PFSK-1 (cell line): Measurements from ENCODE around the gene PLEK.

Experiments
- FOXP2 ChIP-seq: optimal IDR thresholded peaks from 2 replicates; pipeline ENCODE3; 2011; ENCODE audit warnings: borderline replicate concordance, control low read depth, inconsistent platforms; ENCODE audit not compliant: insufficient read depth; ENCODE audit errors: extremely low read length, extremely low read depth
- POLR2AphosphoS5 ChIP-seq: IDR thresholded peaks from 2 replicates; pipeline ENCODE4 v1.6.1; 2012; ENCODE audit warnings: low read depth, mild to moderate bottlenecking, control low read depth, low read length, moderate library complexity
- REST ChIP-seq, 2 experiments: IDR thresholded peaks; 2 replicates each; pipeline versions ENCODE4 v1.6.1 to v1.8.0; 2011 to 2012; ENCODE audit warnings: low read depth in 2 of 2, low read length in 2 of 2, control low read depth in 1 of 2, inconsistent platforms in 1 of 2, mild to moderate bottlenecking in 1 of 2, moderate library complexity in 1 of 2; ENCODE audit not compliant: insufficient read depth in 1 of 2
- SIN3A ChIP-seq: IDR thresholded peaks from 2 replicates; pipeline ENCODE4 v1.6.1; 2012; ENCODE audit warnings: mild to moderate bottlenecking, low read length, moderate library complexity, borderline replicate concordance; ENCODE audit not compliant: insufficient read depth

- TF ChIP-seq SIN3A, result no peak
- no peak for TF ChIP-seq FOXP2
- TF ChIP-seq POLR2AphosphoS5, result no peak
- TF ChIP-seq REST (IDR thresholded peaks at IDR 0.05; ENCODE audit: insufficient read depth in 1 of 2, low read depth in 2 of 2, low read length in 2 of 2), result no peak
Measured at GRCh38 chr2:68362749-68363148, 2.3 kb upstream of the PLEK start.
